ENCODE data around the gene OSBPL5. TPM values are rescaled to one million over a fixed set of nuclear protein-coding genes. Genes with fewer than 3 reads are reported as not detected.

Gene OSBPL5
- total RNA-seq, 1 experiment from 2014 or later = 51.4 TPM

GRCh38 chr11:3095712-3096361 lies 69.3 kb downstream of the OSBPL5 start:
- peak; percentile 79 for DNase-seq
- Histone ChIP-seq H3K4me3 (ENCODE audit: low read length) (peak overlapping the region; percentile 51; the same call in 1 of the 2 replicates), H2AFZ (ENCODE audit: low read length) (peak overlapping the region; percentile 45; the same call in 1 of the 2 replicates), H3K4me2 (ENCODE audit: low read length) (peak overlapping the region; percentile 73), H3K4me1 (ENCODE audit: insufficient read depth, low read length) (peaks cover 22% of the 10 kb centered on the region), H3K9me2 (replicated peaks; ENCODE audit: low read length) (no peaks in the 10 kb centered on the region), H3K9ac (ENCODE audit: low read length) (peak overlapping the region; percentile 38), H3F3A (ENCODE audit: low read length, unreplicated experiment) (no peaks in the 10 kb centered on the region), H4K20me1 (ENCODE audit: low read length) (no peaks in the 10 kb centered on the region), H3K79me2 (ENCODE audit: low read length) (no peaks in the 10 kb centered on the region), H3K36me3 (ENCODE audit: low read depth, low read length) (no peaks in the 10 kb centered on the region), H3K27ac (ENCODE audit: low read length) (peak overlapping the region; percentile 86), H3K27me3 (ENCODE audit: low read length) (no peaks in the 10 kb centered on the region), H3K9me3 (ENCODE audit: low read length) (no peaks in the 10 kb centered on the region)
- no TSS peak for BruUV-seq (replicated peaks)
- intact Hi-C loops (cut with micrococcal nuclease) = loop anchor here (2.0 to 5.0 kb wide), 4 partner anchors 29 to 164 kb away; partner anchors contain the start of genes MRGPRG and OSBPL5
- TF ChIP-seq EZH2 (IDR thresholded peaks at IDR 0.05; ENCODE audit: low read length, unreplicated experiment) = no peak
- TF ChIP-seq CTCF (conservative IDR thresholded peaks at IDR 0.05; ENCODE audit: low read depth, low read length) = no peak
- TF ChIP-seq EZH2phosphoT487 (IDR thresholded peaks at IDR 0.05; ENCODE audit: borderline replicate concordance, low read length) = no peak
- POLR2A ChIA-PET (ENCODE audit: unreplicated experiment) = interaction anchor here (0.6 to 0.7 kb wide), 2 partner anchors 58 to 166 kb away, joined by 3 to 17 read pairs; partner anchors contain the start of gene PHLDA2
- CTCF ChIA-PET = no interaction called here
- peak; percentile 77 for ATAC-seq

GRCh38 chr11:3094223-3094824 lies 70.8 kb downstream of the OSBPL5 start:
- no peak overlapping the region for H3K4me3 ChIP-seq (ENCODE audit: low read length)
- intact Hi-C loops (cut with micrococcal nuclease) = loop anchor here (5.0 kb wide), 1 partner anchor 37 kb away; the partner anchor contains the start of gene CARS1
- H3K36me3 ChIP-seq (ENCODE audit: low read depth, low read length) = no peaks in the 10 kb centered on the region
- peaks cover 22% of the 10 kb centered on the region for H3K4me1 ChIP-seq (ENCODE audit: insufficient read depth, low read length)
- no peak overlapping the region for H3K4me2 ChIP-seq (ENCODE audit: low read length)
- BruUV-seq (replicated peaks) = no TSS peak
- ATAC-seq (no peak), DNase-seq (no peak)
- CTCF ChIA-PET = interaction anchor here (1.0 kb wide), 1 partner anchor 30 kb away, joined by 3 read pairs; no protein-coding TSS in a partner anchor
- H3K27ac ChIP-seq (ENCODE audit: low read length) = no peak overlapping the region
- POLR2A ChIA-PET (ENCODE audit: unreplicated experiment) = no interaction called here
- H3K27me3 ChIP-seq (ENCODE audit: low read length) = no peaks in the 10 kb centered on the region
- H3K9me2 ChIP-seq (replicated peaks; ENCODE audit: low read length) = no peaks in the 10 kb centered on the region
- H3K79me2 ChIP-seq (ENCODE audit: low read length) = no peaks in the 10 kb centered on the region
- H2AFZ ChIP-seq (ENCODE audit: low read length) = no peak overlapping the region
- no peak for TF ChIP-seq EZH2 (IDR thresholded peaks at IDR 0.05; ENCODE audit: low read length, unreplicated experiment)
- no peak for TF ChIP-seq CTCF (conservative IDR thresholded peaks at IDR 0.05; ENCODE audit: low read depth, low read length)
- TF ChIP-seq EZH2phosphoT487 (IDR thresholded peaks at IDR 0.05; ENCODE audit: borderline replicate concordance, low read length) = no peak
- no peak overlapping the region for H3K9ac ChIP-seq (ENCODE audit: low read length)
- H3F3A ChIP-seq (ENCODE audit: low read length, unreplicated experiment) = no peaks in the 10 kb centered on the region
- no peaks in the 10 kb centered on the region for H3K9me3 ChIP-seq (ENCODE audit: low read length)
- no peaks in the 10 kb centered on the region for H4K20me1 ChIP-seq (ENCODE audit: low read length)
